HG03442 (cell line): Measurements from ENCODE around the gene AGAP1.
"Not testable (repeated sequence)": the region's sequence is repeated elsewhere in the genome, so short reads cannot be mapped to it uniquely, and the experiment has no call there.

ENCODE experiments used
- ATAC-seq: cut with Tn5 transposase; IDR thresholded peaks from one replicate; pipeline ENCODE4 v1.9.1; 2021; ENCODE audit warnings: mild to moderate bottlenecking, moderate library complexity; ENCODE audit not compliant: unreplicated experiment

The AGAP1 gene

GRCh38 chr2:235928751-235929370, 435.0 kb downstream of the AGAP1 start:
- ATAC-seq: no peak

DNA sequence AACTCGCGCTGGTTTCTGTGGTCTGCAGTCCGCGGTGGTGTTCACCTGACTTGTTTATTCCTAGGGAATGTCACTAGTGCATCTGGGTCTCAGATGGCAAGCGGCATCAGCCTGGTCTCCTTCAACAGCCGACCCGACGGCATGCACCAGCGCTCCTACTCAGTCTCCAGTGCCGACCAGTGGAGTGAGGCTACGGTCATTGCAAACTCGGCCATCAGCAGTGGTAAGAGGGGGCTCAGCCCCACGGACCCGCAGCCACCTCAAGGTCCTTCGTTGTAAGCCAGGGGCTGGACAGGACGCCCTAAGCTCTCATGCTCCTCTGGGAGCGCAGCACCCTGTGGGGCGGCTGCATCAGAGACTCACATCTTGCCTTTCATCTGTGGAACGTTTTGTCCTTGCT, 436.9 kb downstream of the AGAP1 start:
- no peak for ATAC-seq

- ATAC-seq: no peak
Measured at GRCh38 chr2:235931676-235932075, 437.8 kb downstream of the AGAP1 start.

DNA sequence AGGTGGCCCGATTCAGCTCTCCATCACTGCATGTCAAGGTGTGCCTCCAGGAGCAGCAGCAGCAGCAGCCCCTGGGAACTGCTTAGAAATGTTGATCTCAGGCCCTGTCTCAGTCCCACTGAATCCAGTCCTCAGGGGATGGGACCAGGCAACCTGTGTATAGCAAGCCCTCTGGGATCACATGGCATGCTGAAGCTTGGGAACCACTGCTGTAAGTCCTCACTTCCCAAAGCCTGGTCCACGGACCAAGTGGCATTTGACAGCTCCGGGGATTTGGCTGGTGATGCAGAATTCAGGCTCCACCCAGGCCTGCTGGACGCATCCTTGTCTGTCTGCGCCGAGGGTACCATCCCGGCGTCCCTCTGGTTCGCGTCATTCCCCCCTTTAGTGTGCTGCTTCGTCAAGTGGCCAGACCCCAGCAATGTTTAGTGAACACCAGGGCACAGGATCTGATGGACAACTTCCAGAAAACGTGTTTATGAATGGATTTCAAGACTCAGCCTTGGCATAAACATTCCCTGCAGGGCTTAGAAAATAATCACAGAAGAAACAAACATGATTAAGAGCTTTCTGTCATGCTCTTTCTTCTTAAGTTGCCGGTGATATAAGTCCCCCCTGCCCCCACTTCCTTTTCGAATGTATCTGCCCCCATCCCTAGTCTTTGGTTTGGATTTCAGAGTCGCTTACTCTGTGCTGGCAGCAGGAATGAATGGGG, 440.4 kb downstream of the AGAP1 start:
- ATAC-seq: no peak

DNA sequence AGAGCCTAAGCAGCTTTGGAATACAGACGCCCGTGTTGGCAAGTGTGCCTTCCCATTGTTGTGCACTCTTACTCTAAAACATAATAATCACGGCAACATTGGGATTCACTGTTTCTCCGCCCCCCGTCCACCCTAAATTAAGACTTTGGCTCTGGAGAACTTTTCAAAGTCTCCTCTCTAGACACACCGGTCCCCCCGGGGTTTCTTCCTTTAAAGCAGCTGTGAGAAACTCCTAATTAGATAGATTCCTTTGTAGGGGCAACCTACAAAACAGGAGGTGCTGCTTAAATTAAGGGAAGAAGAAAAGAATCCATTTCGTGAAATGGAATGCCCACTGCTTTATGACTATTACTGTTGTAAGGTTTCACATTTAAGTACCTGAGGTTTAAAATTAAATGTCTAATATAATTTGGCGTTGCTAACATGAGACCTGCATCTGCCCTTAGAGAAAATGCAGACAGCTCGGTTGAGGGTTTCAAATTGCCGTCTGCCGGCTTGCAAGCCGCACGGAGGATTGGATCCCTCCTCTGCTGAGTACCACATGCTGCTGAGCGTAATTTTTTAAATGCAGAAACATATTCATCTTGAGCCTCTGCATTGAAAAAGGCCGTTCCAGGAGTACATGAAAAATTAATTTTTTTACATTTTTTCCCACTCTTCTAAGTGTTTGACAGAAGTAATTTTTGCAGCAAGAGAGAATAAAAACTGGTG, 441.1 kb downstream of the AGAP1 start:
- ATAC-seq: no peak

DNA sequence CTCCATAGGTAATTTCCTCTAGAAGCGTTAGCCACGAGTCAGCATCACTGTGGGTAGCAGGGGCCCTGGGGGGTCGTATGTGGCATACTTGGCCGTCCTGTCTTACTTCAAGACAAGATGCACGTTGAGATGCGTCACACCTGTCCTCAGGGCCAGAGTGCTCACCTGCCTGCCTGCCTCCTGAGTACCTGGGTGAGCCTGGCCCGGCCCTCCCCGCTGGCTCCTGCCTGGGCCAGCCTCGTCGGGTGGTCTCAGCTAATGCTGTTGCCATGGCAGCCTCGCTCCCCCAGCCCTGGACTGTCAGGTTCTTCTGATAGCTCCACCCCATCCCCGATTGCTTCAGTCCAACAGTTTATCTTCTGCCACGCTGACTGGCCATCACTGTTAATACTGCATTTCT, 441.9 kb downstream of the AGAP1 start:
- ATAC-seq: no peak

DNA sequence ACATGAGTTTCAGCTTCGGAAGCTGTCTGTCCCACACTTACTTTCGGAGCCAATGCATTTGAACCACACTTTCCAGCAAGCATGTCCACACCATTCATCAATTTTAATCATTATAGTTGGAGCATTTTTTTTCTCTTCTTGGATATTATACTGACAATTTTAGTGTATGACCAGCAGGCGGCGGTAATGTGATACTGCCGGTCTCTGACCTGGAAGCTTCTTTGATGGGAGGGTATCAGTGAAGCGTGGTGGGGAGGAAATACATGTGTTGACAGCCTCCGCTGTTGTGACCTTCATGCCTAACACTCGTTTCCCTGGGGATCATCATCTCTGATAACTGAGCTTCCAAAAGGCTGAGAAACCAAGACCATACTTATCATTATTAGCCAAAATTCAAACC, 442.6 kb downstream of the AGAP1 start:
- no peak for ATAC-seq

DNA sequence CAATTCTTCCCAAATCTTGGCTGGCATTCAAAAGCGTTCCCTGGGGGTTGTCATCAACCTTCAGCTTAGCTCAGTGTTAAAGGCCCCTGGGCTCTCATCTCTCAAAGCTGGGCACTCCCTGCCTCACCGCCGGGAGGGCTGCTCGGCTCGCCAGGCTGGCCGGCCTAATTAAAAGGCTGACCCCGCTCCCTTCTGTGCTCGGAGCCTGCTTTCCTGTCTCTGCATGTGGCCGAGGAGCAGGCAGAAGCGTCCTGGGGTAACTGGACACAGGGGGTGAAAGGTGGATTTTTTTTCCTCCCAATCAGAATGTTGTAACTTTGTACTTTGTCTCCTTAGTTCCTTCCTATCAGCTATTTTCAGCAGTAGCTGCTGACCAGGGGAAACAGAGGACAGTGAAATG, 443.2 kb downstream of the AGAP1 start:
- no peak for ATAC-seq

- ATAC-seq: no peak
Measured at GRCh38 chr2:235937526-235937925, 443.7 kb downstream of the AGAP1 start.

DNA sequence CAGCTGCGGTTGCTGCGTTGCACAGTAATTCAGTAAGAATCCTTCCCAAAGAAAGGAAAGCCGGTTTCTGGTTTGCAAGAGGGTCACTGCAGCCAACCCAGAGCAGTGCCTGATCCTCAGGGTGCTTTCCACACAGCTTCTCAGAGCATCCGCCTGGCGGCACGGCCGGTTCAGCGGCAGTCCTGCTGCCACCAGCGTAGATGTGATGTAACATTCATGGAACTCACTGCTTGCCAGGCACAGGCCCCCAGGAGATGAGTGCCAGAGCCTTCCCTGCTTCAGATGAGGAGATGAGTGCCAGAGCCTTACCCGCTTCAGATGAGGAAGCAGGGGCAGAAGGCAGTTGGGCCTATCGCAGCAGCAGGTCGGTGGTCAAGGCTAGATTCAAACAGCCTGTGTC, 444.1 kb downstream of the AGAP1 start:
- no peak for ATAC-seq

DNA sequence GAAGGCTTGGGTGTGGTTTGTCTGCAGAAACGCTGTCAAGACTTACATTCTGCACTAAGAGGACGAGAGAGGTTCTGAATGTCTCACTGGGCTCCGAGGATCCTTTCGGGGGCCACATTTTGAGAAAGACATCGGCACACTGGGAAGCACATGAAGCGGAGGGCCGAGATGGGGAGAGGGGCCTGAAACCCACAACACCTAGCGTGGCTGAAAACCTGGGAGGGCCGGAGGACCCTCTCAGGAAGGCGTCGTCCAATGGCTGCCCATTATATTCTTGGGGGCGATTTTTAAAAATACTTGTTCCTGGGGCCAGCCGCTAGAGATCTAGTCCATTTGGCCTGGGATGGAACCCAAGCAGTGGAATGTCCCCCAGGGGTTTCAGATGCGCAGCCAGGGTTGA, 444.8 kb downstream of the AGAP1 start:
- ATAC-seq: no peak

GRCh38 chr2:235939471-235939870, 445.6 kb downstream of the AGAP1 start:
- no peak for ATAC-seq

GRCh38 chr2:235940330-235940729, 446.5 kb downstream of the AGAP1 start:
- ATAC-seq: no peak

- no peak for ATAC-seq
Measured at GRCh38 chr2:235944591-235944990, 450.7 kb downstream of the AGAP1 start.

- no peak for ATAC-seq
Measured at GRCh38 chr2:235945608-235946140, 451.8 kb downstream of the AGAP1 start.

DNA sequence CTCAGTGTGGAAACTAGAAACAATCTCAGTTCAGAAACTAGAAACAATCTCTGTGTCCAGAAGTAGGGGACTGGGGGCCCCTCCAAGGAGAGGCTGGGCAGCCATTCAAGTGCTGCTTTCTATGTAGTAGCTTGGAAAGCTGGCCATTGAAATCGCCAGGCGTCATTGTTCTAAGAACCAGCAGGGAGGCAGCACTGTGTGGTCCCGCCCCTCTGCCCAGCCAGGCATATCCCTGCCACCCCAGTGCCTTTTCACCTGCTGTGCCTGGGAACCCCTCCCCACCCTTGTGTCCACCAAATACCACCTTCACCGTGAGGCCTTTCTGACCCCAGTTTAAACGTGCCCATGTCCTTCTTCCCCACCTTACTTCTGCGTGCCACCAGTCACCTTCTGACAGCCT, 452.7 kb downstream of the AGAP1 start:
- no peak for ATAC-seq

DNA sequence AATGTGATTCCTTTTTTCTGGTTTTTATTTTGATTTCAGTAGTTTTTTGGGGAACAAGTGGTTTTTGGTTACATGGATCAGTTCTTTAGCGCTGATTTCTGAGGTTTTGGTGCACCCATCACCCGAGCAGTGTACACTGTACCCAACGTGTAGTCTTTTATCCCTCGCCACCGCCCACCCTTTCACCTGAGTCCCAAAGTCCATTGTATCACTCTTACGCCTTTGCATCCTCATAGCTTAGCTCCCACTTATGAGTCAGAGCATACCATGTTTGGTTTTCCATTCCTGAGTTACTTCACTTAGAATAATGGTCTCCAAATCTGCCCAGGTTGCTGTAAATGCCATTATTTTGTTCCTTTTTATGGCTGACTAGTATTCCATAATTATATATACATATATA, 453.2 kb downstream of the AGAP1 start:
- not testable (repeated sequence) for ATAC-seq

- no peak for ATAC-seq
Measured at GRCh38 chr2:235949567-235950472, 456.0 kb downstream of the AGAP1 start.

DNA sequence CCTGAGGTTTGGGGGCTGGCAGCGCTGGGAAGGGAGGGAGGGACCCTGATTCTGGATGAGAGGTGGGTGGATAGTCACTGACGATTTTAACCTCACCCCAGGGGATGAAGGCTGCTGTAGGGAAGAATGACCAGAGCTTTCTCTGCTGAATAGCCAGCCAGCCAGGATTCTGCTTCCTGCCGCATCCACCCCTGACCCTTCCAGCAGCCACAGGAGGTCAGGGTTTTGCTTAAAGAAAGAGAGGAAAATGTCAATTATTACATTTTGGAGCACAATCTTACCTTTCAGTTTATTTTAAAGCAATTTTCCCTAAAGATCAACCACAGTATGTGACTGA, 456.6 kb downstream of the AGAP1 start:
- ATAC-seq: no peak

GRCh38 chr2:235951493-235951892, 457.6 kb downstream of the AGAP1 start:
- no peak for ATAC-seq

DNA sequence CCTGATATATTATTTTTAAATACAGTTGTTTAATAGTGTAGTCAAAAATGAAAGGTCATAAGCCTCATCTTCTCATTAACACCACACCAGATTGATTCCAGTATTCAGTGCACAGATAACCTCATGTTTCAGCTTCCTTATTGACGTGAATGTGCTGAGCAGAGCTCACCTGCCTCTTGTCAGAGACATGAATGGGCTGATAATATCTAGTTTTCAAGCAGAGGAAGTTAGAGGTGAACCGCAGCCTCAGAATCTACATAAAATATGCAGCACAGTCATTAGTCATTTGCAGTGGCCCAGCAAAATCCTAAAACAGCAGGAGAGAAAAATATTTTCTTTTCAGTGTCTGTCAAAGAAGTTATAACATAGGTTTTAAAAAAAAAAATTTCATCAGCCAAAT, 458.1 kb downstream of the AGAP1 start:
- ATAC-seq: no peak
